Endometrial microvascular endothelial cells (primary cell): ENCODE measurements around the gene OVCH2. TPM values are rescaled to one million over a fixed set of nuclear protein-coding genes. Genes with fewer than 3 reads are reported as not detected.

Experiments
- in situ Hi-C: cut with HindIII; loops from 2 replicates; pipeline ENCODE4 v1.10.0; 2017; ENCODE audit warnings: low sequenced_read_pairs, low pct_unique_long_range_greater_than_20kb; ENCODE audit errors: inconsistent ontology term
- total RNA-seq: library from RNA; depleted of rRNA; stranded (reverse); fragments of >200 nt; gene quantifications from one replicate; pipeline ENCODE4 v1.2.3, GENCODE V29; 2015; ENCODE audit errors: inconsistent ontology term

The OVCH2 gene
- total RNA-seq, 1 donor from 2014 or later = not detected

DNA sequence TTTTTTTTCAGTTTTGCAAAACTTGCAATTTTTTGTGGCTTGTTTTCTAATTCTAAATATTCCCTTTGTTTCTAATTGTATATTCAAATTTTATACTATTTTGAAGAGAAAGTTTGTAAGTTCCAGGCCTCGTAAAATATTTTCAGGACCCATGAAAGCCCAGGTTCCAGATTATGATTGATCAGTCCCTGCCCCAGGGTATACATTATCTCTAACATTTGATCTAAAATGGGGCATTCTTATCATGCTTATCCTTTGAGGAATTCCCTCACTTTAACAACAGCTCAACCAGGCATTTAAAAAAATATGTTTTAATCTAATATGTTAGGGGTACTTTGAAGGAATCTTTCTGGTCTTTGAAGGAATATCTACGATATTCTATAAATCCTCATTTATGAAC lies 59.4 kb downstream of the OVCH2 start:
- in situ Hi-C loops = no loop called here

- in situ Hi-C loops = no loop called here
Observed at GRCh38 chr11:7645206-7645605, 61.1 kb downstream of the OVCH2 start.

DNA sequence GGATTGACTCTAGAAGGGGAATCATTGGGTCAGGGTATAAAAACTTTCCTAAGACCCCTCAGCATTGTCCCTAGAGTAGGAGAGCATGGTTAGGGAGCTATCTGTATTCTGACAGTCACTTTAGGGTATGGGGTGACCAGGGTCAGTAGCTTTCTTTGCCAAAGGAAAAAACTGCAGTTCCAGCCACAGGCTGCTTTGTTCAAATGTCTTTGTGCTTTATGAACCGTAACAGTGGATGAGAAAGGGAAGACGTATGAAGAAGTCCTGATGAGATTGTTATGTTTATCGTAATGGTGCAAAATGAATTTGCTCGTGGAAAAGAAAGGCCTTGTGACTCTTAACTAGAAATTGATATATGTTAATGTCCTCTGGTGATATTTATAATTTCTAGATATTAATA lies 63.0 kb downstream of the OVCH2 start:
- in situ Hi-C loops = no loop called here

GRCh38 chr11:7642747-7643146 lies 63.5 kb downstream of the OVCH2 start:
- in situ Hi-C loops = no loop called here

DNA sequence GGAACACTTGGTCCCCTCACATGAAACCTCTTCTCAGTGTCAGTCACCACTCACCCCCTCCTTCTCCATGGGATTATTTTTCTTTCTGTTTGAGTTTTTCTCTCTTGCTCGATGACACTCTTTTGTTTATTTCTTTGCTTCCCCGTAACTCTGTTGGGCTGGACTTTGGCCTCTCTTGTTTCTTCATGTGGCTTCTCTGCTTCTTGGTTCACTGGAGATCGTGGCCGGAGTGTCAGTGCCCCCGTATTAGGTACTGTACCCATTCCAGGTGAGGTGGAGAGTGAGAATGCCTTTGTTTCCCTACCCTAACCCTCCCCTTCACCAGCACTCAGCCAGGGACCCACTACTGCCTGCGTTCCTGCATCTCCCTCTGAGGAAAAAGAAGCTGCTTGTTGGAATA lies 65.5 kb downstream of the OVCH2 start:
- in situ Hi-C loops = no loop called here

- in situ Hi-C loops = no loop called here
Observed at GRCh38 chr11:7639643-7640025, 66.6 kb downstream of the OVCH2 start.

Other genes starting within 250 kb of the OVCH2 start
- gene OLFML1, start 221.0 kb downstream of the OVCH2 start, total RNA-seq = not detected
- gene PPFIBP2, start 192.5 kb downstream of the OVCH2 start, total RNA-seq = under 0.01 TPM
- gene CYB5R2, start 33.0 kb downstream of the OVCH2 start, total RNA-seq = 4.2 TPM
- not detected for gene OR5P2, start 90.5 kb upstream of the OVCH2 start, total RNA-seq
- gene OR5P3, start 124.4 kb upstream of the OVCH2 start, total RNA-seq = not detected
- not detected for gene OR10A6, start 224.8 kb upstream of the OVCH2 start, total RNA-seq
- gene OR10A3, start 235.2 kb upstream of the OVCH2 start, total RNA-seq = not detected